Endothelial cell of umbilical vein (primary cell): ENCODE measurements around the gene SEMA4G. TPM values are rescaled to one million over a fixed set of nuclear protein-coding genes. Genes with fewer than 3 reads are reported as not detected.
A peak's percentile ranks its signal among the peaks of the same experiment; 100 is the strongest.

Source experiments
- BruUV-seq: library from RNA; stranded (reverse); fragments of 400-500 nt; replicated peaks from 2 replicates; lab custom pipeline; 2021; lab: Mats Ljungman, UMichigan
- CTCF ChIA-PET: fragments of 300-600, 350-600 bp; sonication (Branson Sonifier 250); formaldehyde crosslinking; loops from one replicate; lab custom pipeline; 2021; ENCODE audit warnings: antibody characterized with exemption, inconsistent platforms; lab: Charles Lee
- POLR2A ChIA-PET: fragments of 300-600, 350-600 bp; sonication (Branson Sonifier 250); formaldehyde crosslinking; loops from one replicate; lab custom pipeline; 2021; ENCODE audit warnings: antibody characterized with exemption, inconsistent platforms; lab: Charles Lee
- DNase-seq: peaks from one replicate; pipeline ENCODE4 v3.0.0-alpha.2; 2011; ENCODE audit warnings: low read depth, low spot score
- FAIRE-seq: peaks from 2 replicates; lab custom pipeline; 2011; peaks lifted over from hg19 to GRCh38; lab: Jason Lieb, UNC
- H2AFZ ChIP-seq: 2 replicates; pipeline ENCODE4 v1.6.0; 2012; ENCODE audit warnings: low read depth, low read length, control low read depth, inconsistent platforms
- H3K27ac ChIP-seq: 2 replicates; pipeline ENCODE4 v1.5.1; 2011; ENCODE audit warnings: low read depth, mild to moderate bottlenecking, control low read depth, low read length, moderate library complexity; ENCODE audit not compliant: insufficient read depth
- H3K27me3 ChIP-seq, 2 experiments: 2 replicates each; pipeline versions ENCODE4 v1.6.0 to v1.6.1; 2011; ENCODE audit warnings: low read length in 2 of 2, mixed read lengths in 1 of 2; ENCODE audit not compliant: control insufficient read depth in 2 of 2, insufficient read depth in 2 of 2
- H3K36me3 ChIP-seq, 2 experiments: 2 replicates in 1 of 2; 3 replicates in 1 of 2; pipeline ENCODE4 v1.5.1; 2011; ENCODE audit warnings: low read length in 2 of 2, mild to moderate bottlenecking in 1 of 2, moderate library complexity in 1 of 2; ENCODE audit not compliant: control insufficient read depth in 2 of 2, insufficient read depth in 2 of 2; ENCODE audit errors: extremely low read depth in 1 of 2
- H3K4me1 ChIP-seq: 3 replicates; pipeline ENCODE4 v1.5.1; 2011; ENCODE audit warnings: mild to moderate bottlenecking, low read length; ENCODE audit not compliant: control insufficient read depth, insufficient read depth; ENCODE audit errors: extremely low read depth
- H3K4me2 ChIP-seq: 2 replicates; pipeline ENCODE4 v1.6.1; 2011; ENCODE audit warnings: low read length, control low read depth, mixed read lengths; ENCODE audit not compliant: insufficient read depth
- H3K4me3 ChIP-seq, 3 experiments: fragments of 200-600 bp in 1 of 3; sonication (generic), shearing (Covaris generic) in 1 of 3; replicated peaks in 1 of 3; 2 replicates each; pipeline ENCODE4 v1.5.1; 2011 to 2016; ENCODE audit warnings: control low read depth in 3 of 3, low read length in 3 of 3, mild to moderate bottlenecking in 2 of 3, inconsistent platforms in 1 of 3, low read depth in 1 of 3, moderate library complexity in 1 of 3; ENCODE audit not compliant: insufficient read depth in 1 of 3
- H3K79me2 ChIP-seq: 2 replicates; pipeline ENCODE4 v1.6.0; 2012; ENCODE audit warnings: low read length, inconsistent platforms; ENCODE audit not compliant: control insufficient read depth, insufficient read depth
- H3K9ac ChIP-seq: replicated peaks from 2 replicates; pipeline ENCODE3; 2011; ENCODE audit warnings: low read length, control low read depth; ENCODE audit not compliant: insufficient read depth; ENCODE audit errors: extremely low read depth
- H3K9me1 ChIP-seq: replicated peaks from 3 replicates; pipeline ENCODE4 v1.6.0; 2011; ENCODE audit warnings: mild to moderate bottlenecking, low read length; ENCODE audit not compliant: control insufficient read depth, insufficient read depth; ENCODE audit errors: extremely low read depth
- H3K9me3 ChIP-seq: replicated peaks from 2 replicates; pipeline ENCODE4 v1.5.1; 2012; ENCODE audit warnings: low read length, inconsistent platforms; ENCODE audit not compliant: control insufficient read depth, insufficient read depth
- H4K20me1 ChIP-seq: replicated peaks from 2 replicates; pipeline ENCODE3; 2011; ENCODE audit warnings: mild to moderate bottlenecking, low read length; ENCODE audit not compliant: control insufficient read depth, insufficient read depth; ENCODE audit errors: extremely low read depth
- EZH2 ChIP-seq: IDR thresholded peaks from 2 replicates; pipeline ENCODE4 v1.6.1; 2012; ENCODE audit warnings: borderline replicate concordance, low read depth, mild to moderate bottlenecking, moderate library complexity, low read length, inconsistent platforms; ENCODE audit not compliant: severe bottlenecking
- FOS ChIP-seq: IDR thresholded peaks from 2 replicates; pipeline ENCODE4 v1.6.1; 2011; ENCODE audit warnings: mild to moderate bottlenecking, low read length, moderate library complexity, borderline replicate concordance; ENCODE audit not compliant: insufficient read depth
- GATA2 ChIP-seq: IDR thresholded peaks from 2 replicates; pipeline ENCODE4 v1.7.0; 2011; ENCODE audit warnings: low read depth, mild to moderate bottlenecking, moderate library complexity, mixed read lengths, low read length; ENCODE audit not compliant: insufficient read length, insufficient read depth
- JUN ChIP-seq: IDR thresholded peaks from 2 replicates; pipeline ENCODE4 v1.6.1; 2011; ENCODE audit warnings: borderline replicate concordance, low read depth; ENCODE audit not compliant: insufficient read length, insufficient read depth
- MAX ChIP-seq: IDR thresholded peaks from 2 replicates; pipeline ENCODE4 v1.6.1; 2011; ENCODE audit not compliant: insufficient read depth, insufficient read length
- MYC ChIP-seq: IDR thresholded peaks from one replicate; pipeline ENCODE4 v1.6.1; 2011; ENCODE audit warnings: mild to moderate bottlenecking, low read depth, low read length
- POLR2A ChIP-seq: IDR thresholded peaks from 2 replicates; pipeline ENCODE4 v1.6.1; 2012; ENCODE audit warnings: low read depth, mild to moderate bottlenecking, control low read depth, low read length
- POLR2AphosphoS5 ChIP-seq: IDR thresholded peaks from 2 replicates; pipeline ENCODE4 v1.6.1; 2012; ENCODE audit warnings: low read depth, mild to moderate bottlenecking, control low read depth, low read length, moderate library complexity; ENCODE audit not compliant: insufficient read depth
- dilution Hi-C: fragments of 300-500 bp; cut with MboI; formaldehyde crosslinking; loops from one replicate; pipeline ENCODE4 v1.15.0; 2019; ENCODE audit warnings: low sequenced_read_pairs; ENCODE audit not compliant: extremely low pct_ligation_motif_present
- intact Hi-C: fragments of 100-400 bp; cut with micrococcal nuclease; formaldehyde crosslinking; loops from one replicate; pipeline ENCODE4 v1.10.0; 2022
- polyA plus RNA-seq, 4 experiments: library from polyadenylated mRNA; depleted of rRNA in 3 of 4; stranded (reverse) in 3 of 4; unstranded in 1 of 4; fragments of >200 nt; gene quantifications; 2 replicates each; pipeline versions ENCODE4 v1.2.1 to v1.2.3, GENCODE V29; 2011 to 2012; ENCODE audit warnings: missing spikeins in 1 of 4
- total RNA-seq: library from RNA; stranded (reverse); gene quantifications from 2 replicates; pipeline ENCODE4 v1.2.3, GENCODE V29; 2021
- TF ChIP-seq, protein P1 (sequence below), 2 donors: IDR thresholded peaks; 1 replicate in 1 of 2; 2 replicates in 1 of 2; pipeline ENCODE4 v1.5.1; 2011; ENCODE audit warnings: low read length in 2 of 2, mild to moderate bottlenecking in 2 of 2, moderate library complexity in 2 of 2, control low read depth in 1 of 2, inconsistent platforms in 1 of 2, low read depth in 1 of 2; ENCODE audit not compliant: insufficient read depth in 1 of 2; ENCODE audit errors: extremely low read depth in 1 of 2

SEMA4G gene
- total and polyA plus RNA-seq, 2 donors (not counting 3 experiments of a cell fraction or from before 2014, with no cell fraction given): 6.0 to 10.4 TPM

GRCh38 chr10:100993986-100994708 lies 24.8 kb downstream of the SEMA4G start:
- ChIA-PET POLR2A (no interaction called here), CTCF (interaction anchor here (1.0 to 12.6 kb wide), 4 partner anchors 14 to 72 kb away, joined by 6 to 254 read pairs (median 50); no protein-coding TSS in a partner anchor)
- no peak overlapping the region for H3K4me2 ChIP-seq
- H3K27me3 ChIP-seq: no peaks in the 10 kb centered on the region
- DNase-seq (peak; percentile 51), FAIRE-seq (peak; percentile 84)
- H3K4me1 ChIP-seq: peaks cover 18% of the 10 kb centered on the region
- intact Hi-C loops: loop anchor here (1.0 kb wide), 1 partner anchor 19 kb away; no protein-coding TSS in a partner anchor
- dilution Hi-C loops: no loop called here
- no peaks in the 10 kb centered on the region for H3K9me3 ChIP-seq
- no peak overlapping the region for H3K27ac ChIP-seq
- H3K9me1 ChIP-seq: no peaks in the 10 kb centered on the region
- H3K4me3 ChIP-seq: no peak overlapping the region
- H3K9ac ChIP-seq: no peak overlapping the region
- TSS peak; percentile 7 for BruUV-seq
- no peaks in the 10 kb centered on the region for H4K20me1 ChIP-seq
- H2AFZ ChIP-seq: no peak overlapping the region
- H3K79me2 ChIP-seq: peaks cover 12% of the 10 kb centered on the region
- peaks cover 3 to 14% of the 10 kb centered on the region in 2 experiments for H3K36me3 ChIP-seq
- no peak for TF ChIP-seq JUN
- TF ChIP-seq, protein P1, sequence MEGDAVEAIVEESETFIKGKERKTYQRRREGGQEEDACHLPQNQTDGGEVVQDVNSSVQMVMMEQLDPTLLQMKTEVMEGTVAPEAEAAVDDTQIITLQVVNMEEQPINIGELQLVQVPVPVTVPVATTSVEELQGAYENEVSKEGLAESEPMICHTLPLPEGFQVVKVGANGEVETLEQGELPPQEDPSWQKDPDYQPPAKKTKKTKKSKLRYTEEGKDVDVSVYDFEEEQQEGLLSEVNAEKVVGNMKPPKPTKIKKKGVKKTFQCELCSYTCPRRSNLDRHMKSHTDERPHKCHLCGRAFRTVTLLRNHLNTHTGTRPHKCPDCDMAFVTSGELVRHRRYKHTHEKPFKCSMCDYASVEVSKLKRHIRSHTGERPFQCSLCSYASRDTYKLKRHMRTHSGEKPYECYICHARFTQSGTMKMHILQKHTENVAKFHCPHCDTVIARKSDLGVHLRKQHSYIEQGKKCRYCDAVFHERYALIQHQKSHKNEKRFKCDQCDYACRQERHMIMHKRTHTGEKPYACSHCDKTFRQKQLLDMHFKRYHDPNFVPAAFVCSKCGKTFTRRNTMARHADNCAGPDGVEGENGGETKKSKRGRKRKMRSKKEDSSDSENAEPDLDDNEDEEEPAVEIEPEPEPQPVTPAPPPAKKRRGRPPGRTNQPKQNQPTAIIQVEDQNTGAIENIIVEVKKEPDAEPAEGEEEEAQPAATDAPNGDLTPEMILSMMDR (IDR thresholded peaks at IDR 0.05; ENCODE audit: extremely low read depth in 1 of 2, insufficient read depth in 1 of 2, low read depth in 1 of 2, low read length in 2 of 2): peak; percentile 60 to 63
- TF ChIP-seq GATA2: no peak

DNA sequence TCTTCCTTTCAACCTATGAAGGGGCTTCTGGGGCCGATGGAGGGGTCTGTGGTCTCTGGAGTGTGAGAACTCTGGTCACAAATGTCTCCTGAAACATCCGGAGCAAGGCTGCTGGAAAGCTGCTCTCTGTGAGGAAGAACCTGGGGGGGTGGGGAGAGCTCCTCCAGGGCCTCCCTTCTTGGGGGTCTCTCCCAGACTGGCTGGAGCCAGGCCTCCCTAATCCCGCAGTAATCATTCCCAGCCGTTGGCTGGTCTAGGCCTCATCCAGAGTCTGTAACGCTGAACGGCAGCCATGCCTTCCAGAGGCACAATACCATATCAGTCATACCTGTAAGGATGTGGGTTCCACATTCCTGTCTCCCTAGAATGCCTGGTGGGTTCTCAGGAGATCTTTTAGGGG lies 25.9 kb downstream of the SEMA4G start:
- Histone ChIP-seq H3K9me3 (no peaks in the 10 kb centered on the region), H4K20me1 (no peaks in the 10 kb centered on the region), H3K4me2 (no peak overlapping the region), H3K9ac (no peak overlapping the region), H3K27me3 (no peaks in the 10 kb centered on the region), H3K4me1 (peaks cover 18% of the 10 kb centered on the region), H3K27ac (no peak overlapping the region), H3K79me2 (peaks cover 10% of the 10 kb centered on the region), H2AFZ (no peak overlapping the region), H3K9me1 (no peaks in the 10 kb centered on the region), H3K36me3 (peaks cover 3 to 11% of the 10 kb centered on the region in 2 experiments), H3K4me3 (no peak overlapping the region)
- ChIA-PET POLR2A (no interaction called here), CTCF (interaction anchor here (2.3 to 12.6 kb wide), 3 partner anchors 13 to 71 kb away, joined by 8 to 254 read pairs (median 92); no protein-coding TSS in a partner anchor)
- dilution Hi-C loops (no loop called here), intact Hi-C loops (no loop called here)
- DNase-seq (no peak), FAIRE-seq (no peak)
- TF ChIP-seq JUN (no peak), EZH2 (no peak), GATA2 (no peak), POLR2A (no peak), FOS (no peak), MAX (no peak), POLR2AphosphoS5 (no peak), MYC (no peak)
- TF ChIP-seq, protein P1 (IDR thresholded peaks at IDR 0.05; ENCODE audit: extremely low read depth in 1 of 2, insufficient read depth in 1 of 2, low read depth in 1 of 2, low read length in 2 of 2): no peak
- no TSS peak for BruUV-seq
